ENCODE data around the gene ACOD1.
"Not testable (repeated sequence)": the region's sequence is repeated elsewhere in the genome, so short reads cannot be mapped to it uniquely, and the experiment has no call there.

ACOD1 gene

DNA sequence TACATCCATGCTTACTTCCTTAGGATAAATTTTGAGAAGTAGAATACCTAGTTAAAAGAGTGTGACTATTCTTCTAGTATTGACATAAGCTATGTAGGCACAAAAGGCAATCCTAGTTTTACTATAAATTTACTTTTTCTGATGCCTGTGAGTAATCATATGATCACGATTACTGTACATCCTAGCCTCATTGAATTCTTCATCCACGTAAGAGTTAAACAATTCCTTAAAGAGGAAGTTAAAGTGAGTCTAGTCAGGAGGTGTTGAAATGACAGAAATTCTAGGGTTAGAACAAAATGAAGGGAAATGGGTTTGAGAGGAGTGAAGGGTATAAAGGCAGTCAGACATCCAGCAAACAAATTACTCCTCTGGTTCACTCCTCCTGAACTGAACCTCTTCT is at the start of gene ACOD1:
TSS of gene ACOD1 (plus strand) at position 363 of the 400 bp plus-strand sequence. CDS start 48 bp downstream, outside the sequence.
- H3K27ac Mint-ChIP-seq, result no peak within 1 kb of the TSS
- no peaks in the 10 kb centered on the region for H3K4me1 Mint-ChIP-seq
- ATAC-seq (no peak), DNase-seq (ENCODE audit: low spot score in 2 of 2) (no peak)
- H3K4me3 Mint-ChIP-seq, result no peak within 1 kb of the TSS
- peaks cover 3% of the 10 kb centered on the region for H3K9me3 Mint-ChIP-seq
- H3K36me3 Mint-ChIP-seq, result no peaks in the 10 kb centered on the region

DNA sequence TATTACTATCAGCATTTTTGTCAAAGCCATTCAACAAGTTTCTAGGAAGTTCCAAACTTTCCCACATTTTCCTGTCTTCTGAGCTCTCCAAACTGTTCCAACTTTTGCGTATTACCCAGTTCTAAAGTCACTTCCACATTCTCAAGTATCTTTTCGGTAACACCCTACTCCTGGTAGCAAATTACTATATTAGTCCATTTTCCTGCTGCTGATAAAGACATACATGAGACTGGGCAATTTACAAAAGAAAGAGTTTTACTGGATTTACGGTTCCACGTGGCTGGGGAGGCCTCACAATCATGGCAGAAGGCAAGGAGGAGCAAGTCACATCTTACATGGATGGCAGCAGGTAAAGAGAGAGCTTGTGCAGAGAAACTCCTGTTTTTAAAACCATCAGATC is 49.2 kb upstream of the ACOD1 start:
- H3K9me3 Mint-ChIP-seq; H3K36me3 Mint-ChIP-seq; H3K4me1 Mint-ChIP-seq; ATAC-seq; H3K27ac Mint-ChIP-seq; H3K4me3 Mint-ChIP-seq; DNase-seq (ENCODE audit: low spot score in 2 of 2): not testable (repeated sequence)

DNA sequence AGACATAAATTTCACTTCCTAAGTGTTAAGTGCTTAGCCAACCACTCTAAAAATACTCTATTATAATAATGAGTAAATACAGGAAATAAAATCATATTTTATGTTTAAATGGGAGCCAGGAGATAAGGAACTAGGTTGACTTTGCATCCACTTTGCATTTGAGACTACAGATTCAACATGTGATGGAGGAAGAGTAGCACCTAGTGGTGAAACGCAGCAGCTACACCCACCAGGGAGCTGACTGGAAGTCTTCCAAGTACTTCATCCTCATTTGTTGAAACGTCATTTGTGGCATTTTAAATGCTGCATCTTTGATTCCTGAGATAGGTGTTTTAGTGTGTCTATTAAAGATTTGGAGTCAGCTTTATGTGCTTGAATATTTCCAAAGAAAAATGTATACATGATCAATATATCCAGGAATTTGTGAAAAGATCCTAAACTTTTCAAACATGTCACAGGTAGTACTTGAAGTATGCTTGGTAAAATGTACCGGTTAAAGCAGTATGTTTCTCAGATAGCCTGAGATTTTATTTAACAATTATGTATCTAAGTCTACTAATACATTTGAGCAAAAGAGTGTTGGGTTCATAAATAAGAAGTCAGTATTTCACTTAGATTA is 44.7 kb upstream of the ACOD1 start:
- no peaks in the 10 kb centered on the region for H3K4me1 Mint-ChIP-seq
- no peaks in the 10 kb centered on the region for H3K36me3 Mint-ChIP-seq
- DNase-seq (ENCODE audit: low spot score in 2 of 2), result peak; percentile 40 to 64
- H3K27ac Mint-ChIP-seq, result no peak overlapping the region
- H3K4me3 Mint-ChIP-seq, result no peak overlapping the region
- peak; percentile 70 for ATAC-seq
- H3K9me3 Mint-ChIP-seq, result peaks cover 6% of the 10 kb centered on the region

DNA sequence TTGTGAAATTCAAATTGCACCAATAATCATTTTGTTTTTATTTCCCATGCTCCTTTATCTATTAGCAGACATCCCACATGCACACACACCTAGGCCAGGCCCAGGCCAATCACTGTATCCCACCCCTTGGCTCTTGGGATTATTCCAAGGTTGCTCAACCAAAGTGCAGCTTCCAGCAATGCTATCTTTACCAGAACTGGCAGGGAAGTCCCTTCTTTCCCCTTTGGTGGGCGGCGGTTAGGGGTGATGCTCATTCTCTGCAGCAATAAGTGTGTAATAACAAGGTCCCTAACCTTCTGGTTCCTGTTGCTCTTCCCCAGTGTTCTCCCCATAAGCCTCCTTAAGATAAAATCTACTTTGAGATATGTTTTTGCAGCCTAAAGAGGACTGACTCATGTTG is 43.8 kb upstream of the ACOD1 start:
- no peaks in the 10 kb centered on the region for H3K4me1 Mint-ChIP-seq
- no peak overlapping the region for H3K27ac Mint-ChIP-seq
- H3K4me3 Mint-ChIP-seq, result no peak overlapping the region
- H3K9me3 Mint-ChIP-seq, result no peaks in the 10 kb centered on the region
- no peaks in the 10 kb centered on the region for H3K36me3 Mint-ChIP-seq
- ATAC-seq, result no peak
- no peak for DNase-seq (ENCODE audit: low spot score in 2 of 2)

DNA sequence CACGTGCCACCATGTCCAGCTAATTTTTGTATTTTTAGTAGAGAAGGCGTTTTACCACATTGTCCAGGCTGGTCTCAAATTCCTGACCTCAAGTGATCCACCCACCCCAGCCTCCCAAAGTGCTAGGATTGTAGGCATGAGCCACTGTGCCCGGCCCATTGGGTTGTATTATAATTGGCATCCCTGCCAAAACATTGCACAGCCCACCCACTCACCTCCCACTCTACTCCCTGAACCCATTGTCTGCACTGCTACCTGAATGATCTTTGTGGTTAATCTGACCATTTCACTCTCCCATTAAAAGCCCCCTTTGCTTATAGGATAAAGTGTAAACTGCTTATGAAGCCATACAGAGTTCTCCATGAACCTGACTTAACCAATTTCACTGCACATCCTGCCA is 35.8 kb upstream of the ACOD1 start:
- no peaks in the 10 kb centered on the region for H3K4me1 Mint-ChIP-seq
- H3K36me3 Mint-ChIP-seq, result no peaks in the 10 kb centered on the region
- H3K4me3 Mint-ChIP-seq, result no peak overlapping the region
- no peaks in the 10 kb centered on the region for H3K9me3 Mint-ChIP-seq
- DNase-seq (ENCODE audit: low spot score in 2 of 2) (no peak), ATAC-seq (no peak)
- no peak overlapping the region for H3K27ac Mint-ChIP-seq

DNA sequence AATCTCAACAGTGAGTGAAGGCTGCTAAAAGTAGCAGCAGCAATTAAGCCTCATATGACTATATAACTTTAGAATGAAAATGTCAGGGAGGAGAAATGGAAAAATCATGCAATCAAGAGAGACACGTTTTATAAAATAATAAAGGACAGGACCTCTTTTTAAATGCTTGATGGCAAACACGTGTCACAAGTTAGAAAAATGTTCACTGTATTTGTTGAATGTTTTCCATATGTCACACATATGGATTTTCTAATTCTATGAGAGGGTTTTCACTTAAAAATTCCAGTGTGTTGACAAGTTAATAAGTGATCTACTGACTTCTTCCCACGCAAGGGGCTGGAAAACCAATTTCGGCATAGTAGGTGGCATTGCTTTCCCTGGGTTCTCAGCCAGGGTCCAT is 34.4 kb upstream of the ACOD1 start:
- H3K36me3 Mint-ChIP-seq, result no peaks in the 10 kb centered on the region
- no peak for ATAC-seq
- H3K4me3 Mint-ChIP-seq, result no peak overlapping the region
- H3K27ac Mint-ChIP-seq, result no peak overlapping the region
- DNase-seq (ENCODE audit: low spot score in 2 of 2), result no peak
- H3K9me3 Mint-ChIP-seq, result no peaks in the 10 kb centered on the region
- no peaks in the 10 kb centered on the region for H3K4me1 Mint-ChIP-seq

DNA sequence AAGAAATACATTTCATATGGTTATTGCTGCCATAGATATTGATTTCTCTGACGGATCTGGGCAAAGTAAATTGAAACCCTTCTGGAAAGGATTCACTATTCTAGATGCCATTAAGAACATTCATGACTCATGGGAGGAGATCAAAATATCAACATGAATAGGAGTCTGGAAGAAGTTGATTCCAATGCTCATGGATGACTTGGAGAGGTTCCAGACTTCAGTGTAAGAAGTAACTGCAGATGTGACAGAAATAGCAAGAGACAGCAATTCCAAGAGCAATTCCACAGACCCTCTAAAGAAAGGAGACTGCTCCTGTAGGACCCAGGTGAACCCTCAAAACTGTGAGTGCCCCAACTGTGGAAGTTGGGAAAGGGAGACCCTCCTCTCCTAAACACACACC is 31.2 kb upstream of the ACOD1 start:
- Mint-ChIP-seq H3K4me3 (no peak overlapping the region), H3K27ac (no peak overlapping the region), H3K4me1 (no peaks in the 10 kb centered on the region), H3K36me3 (no peaks in the 10 kb centered on the region), H3K9me3 (peaks cover 3% of the 10 kb centered on the region)
- DNase-seq (ENCODE audit: low spot score in 2 of 2) (no peak), ATAC-seq (no peak)

DNA sequence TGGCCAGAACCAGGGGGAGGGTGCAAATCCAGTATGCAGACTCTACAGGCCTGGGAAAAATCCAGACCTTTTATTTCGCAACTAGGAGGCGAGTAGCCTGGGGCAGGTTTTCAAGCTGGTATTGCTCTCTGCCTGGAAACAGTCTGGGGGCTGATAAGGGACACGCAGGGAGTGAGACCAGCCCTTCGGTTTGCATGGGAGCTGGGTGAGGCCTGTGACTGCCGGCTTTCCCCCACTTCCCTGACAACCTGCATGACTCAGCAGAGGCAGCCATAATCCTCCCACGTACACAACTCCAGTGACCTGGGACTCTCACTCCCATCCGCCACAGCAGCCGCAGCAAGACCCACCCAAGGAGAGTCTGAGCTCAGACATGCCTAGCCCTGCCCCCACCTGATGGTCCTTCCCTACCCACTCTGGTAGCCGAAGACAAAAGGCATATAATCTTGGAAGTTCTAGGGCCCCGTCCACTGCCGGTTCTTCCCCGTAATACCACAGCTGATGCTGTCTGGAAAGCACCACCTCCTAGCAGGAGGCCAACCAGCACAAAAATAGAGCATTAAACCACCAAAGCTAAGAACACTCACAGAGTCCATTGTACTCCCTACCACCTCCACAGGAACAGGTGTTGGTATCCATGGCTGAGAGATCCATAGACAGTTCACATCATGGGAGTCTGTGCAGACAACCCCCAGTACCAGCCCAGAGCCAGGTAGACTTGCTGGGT is 30.4 kb upstream of the ACOD1 start:
- H3K4me3 Mint-ChIP-seq; H3K27ac Mint-ChIP-seq; DNase-seq (ENCODE audit: low spot score in 2 of 2); H3K9me3 Mint-ChIP-seq; H3K36me3 Mint-ChIP-seq; ATAC-seq; H3K4me1 Mint-ChIP-seq: not testable (repeated sequence)

DNA sequence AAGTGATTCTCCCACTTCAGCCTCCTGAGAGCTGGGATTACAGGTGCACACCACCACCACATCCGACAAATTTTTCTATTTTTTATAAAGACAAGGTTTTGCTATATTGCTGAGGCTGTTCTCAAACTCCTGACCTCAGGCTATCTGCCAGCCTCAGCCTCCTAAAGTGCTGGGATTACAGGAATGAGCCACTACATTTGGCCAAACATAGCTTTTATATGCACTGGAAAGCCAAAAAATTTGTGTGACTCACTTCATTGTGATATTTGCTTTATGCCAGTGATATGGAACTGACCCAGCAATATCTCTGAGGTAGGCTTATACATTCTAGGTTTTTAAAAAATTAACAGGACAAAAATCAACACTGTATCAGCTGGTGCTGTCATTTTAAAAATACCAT is 26.8 kb upstream of the ACOD1 start:
- peaks cover 3% of the 10 kb centered on the region for H3K9me3 Mint-ChIP-seq
- DNase-seq (ENCODE audit: low spot score in 2 of 2) (no peak), ATAC-seq (no peak)
- no peak overlapping the region for H3K27ac Mint-ChIP-seq
- H3K36me3 Mint-ChIP-seq, result no peaks in the 10 kb centered on the region
- H3K4me3 Mint-ChIP-seq, result no peak overlapping the region
- no peaks in the 10 kb centered on the region for H3K4me1 Mint-ChIP-seq

DNA sequence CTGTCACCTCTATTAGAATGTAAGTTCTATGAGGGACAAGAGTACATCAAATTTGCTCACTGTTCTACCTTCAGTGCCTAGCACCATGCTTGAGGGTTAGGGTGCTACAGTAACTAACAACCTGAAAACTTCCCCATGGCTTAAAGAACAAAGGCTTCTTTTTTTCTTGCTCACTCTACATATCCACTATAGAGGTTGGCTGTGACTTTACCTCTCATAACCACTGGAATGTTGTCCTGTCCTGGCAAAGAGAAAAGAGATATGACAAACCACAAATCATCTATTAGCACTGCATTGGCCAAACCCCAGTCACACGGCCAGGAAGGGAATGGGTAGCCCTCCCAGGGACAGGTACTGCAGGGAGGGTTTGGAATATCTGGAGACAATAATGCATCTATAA is 23.2 kb upstream of the ACOD1 start:
- Mint-ChIP-seq H3K9me3 (peaks cover 3% of the 10 kb centered on the region), H3K36me3 (no peaks in the 10 kb centered on the region), H3K27ac (no peak overlapping the region), H3K4me3 (no peak overlapping the region), H3K4me1 (peaks cover 5% of the 10 kb centered on the region)
- ATAC-seq (no peak), DNase-seq (ENCODE audit: low spot score in 2 of 2) (no peak)

DNA sequence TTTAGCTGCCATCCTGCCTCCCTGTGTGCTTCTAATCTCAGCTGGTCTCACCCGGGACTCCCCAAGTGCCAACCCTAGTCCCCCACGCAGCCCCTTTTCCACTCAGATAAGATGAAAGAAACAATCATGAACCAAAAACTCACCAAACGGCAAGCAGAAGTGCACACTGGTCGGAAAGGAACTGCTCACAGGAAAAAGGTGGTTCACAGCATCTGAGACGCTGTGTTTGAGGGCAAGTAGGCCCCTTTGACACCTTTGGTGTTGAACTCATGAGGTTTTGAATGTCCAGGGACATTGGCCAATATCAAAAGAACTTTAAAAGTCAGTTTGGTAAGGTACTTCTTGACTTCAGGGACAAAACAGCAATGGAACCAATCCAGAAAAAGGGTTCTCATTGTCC is 20.4 kb upstream of the ACOD1 start:
- ATAC-seq (no peak), DNase-seq (ENCODE audit: low spot score in 2 of 2) (no peak)
- Mint-ChIP-seq H3K4me3 (no peak overlapping the region), H3K4me1 (peaks cover 5% of the 10 kb centered on the region), H3K27ac (no peak overlapping the region), H3K36me3 (no peaks in the 10 kb centered on the region), H3K9me3 (no peaks in the 10 kb centered on the region)

DNA sequence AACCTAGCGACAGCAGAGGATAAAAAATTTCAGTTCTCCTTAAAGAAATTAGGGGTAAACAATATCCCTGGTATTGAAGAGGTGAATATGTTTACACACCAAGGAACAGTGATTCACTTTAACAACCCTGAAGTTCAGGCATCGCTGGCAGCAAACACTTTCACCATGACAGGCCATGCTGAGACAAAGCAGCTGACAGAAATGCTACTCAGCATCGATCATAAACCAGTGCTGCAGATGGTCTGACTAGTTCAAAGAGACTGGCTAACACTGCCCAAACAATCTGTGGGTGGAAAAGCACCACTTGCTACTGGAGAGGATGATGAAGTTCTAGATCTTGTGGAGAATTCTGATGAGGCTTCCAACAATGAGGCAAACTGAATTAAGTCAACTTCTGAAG is 19.9 kb upstream of the ACOD1 start:
- H3K9me3 Mint-ChIP-seq, result no peaks in the 10 kb centered on the region
- no peaks in the 10 kb centered on the region for H3K36me3 Mint-ChIP-seq
- no peak overlapping the region for H3K4me3 Mint-ChIP-seq
- ATAC-seq, result peak; percentile 66
- no peak overlapping the region for H3K27ac Mint-ChIP-seq
- H3K4me1 Mint-ChIP-seq, result peaks cover 5% of the 10 kb centered on the region
- no peak for DNase-seq (ENCODE audit: low spot score in 2 of 2)

DNA sequence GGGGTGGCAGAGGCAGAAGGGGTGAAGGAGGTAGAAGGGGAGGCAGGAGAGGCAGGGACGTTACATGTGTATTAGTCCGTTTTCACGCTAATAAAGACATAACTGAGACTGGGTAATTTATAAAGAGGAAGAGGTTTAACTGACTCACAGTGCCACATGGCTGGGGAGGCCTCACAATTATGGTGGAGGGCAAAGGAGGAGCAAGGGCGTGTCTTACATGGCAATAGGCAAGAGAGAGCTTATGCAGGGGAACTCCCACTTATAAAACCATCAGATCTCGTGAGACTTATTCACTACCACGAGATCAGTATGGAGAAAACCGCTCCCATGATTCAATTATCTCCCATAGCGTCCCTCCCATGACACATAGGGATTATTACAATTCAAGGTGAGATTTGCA is 19.0 kb upstream of the ACOD1 start:
- peaks cover 5% of the 10 kb centered on the region for H3K4me1 Mint-ChIP-seq
- H3K27ac Mint-ChIP-seq, result no peak overlapping the region
- H3K4me3 Mint-ChIP-seq, result no peak overlapping the region
- no peak for ATAC-seq
- no peaks in the 10 kb centered on the region for H3K9me3 Mint-ChIP-seq
- no peaks in the 10 kb centered on the region for H3K36me3 Mint-ChIP-seq
- DNase-seq (ENCODE audit: low spot score in 2 of 2), result no peak

DNA sequence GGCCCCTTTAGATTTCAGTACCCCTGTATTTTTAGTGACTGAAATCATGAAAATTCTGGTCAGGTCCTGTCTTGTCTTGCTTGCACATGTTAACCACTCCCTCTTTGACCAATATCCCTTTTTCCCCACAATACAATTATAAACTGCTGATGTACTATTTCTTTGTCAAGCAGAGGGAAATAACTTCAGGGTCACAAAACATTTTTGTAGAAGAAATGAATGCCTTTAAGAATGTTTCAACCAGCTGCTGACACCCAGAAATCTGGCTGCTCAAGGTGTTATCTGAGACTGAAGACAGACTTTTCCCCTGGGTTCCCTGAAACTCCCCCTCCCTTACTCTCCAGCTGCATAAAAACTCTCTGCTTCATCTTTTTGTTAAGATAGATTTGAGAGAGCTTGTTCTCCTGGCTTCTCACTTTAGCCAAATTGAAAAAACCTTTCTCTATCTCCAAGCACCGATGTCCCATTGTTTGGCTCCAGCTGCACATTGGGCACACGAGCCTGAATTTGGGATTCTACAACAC is 18.4 kb upstream of the ACOD1 start:
- Mint-ChIP-seq H3K4me3 (no peak overlapping the region), H3K27ac (no peak overlapping the region), H3K4me1 (peaks cover 5% of the 10 kb centered on the region), H3K36me3 (no peaks in the 10 kb centered on the region), H3K9me3 (no peaks in the 10 kb centered on the region)
- DNase-seq (ENCODE audit: low spot score in 2 of 2) (no peak), ATAC-seq (no peak)

DNA sequence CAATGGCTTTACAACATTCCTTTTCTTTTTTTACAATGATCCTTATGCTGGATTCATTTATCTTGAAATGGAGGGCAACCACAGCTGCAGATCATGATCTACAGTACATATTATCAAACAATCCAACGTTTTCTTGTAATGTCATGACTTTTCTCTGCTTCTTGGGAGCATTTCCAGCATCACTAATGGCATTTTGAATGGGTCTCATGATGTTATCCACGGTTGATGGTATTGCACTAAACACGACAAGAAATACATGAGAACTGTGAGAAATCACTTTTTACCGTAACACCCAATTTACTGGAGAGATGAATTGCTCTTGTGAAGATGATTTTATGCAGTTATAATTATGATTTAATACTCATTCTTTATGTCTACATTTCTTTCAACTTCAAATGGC is 16.2 kb upstream of the ACOD1 start:
- no peak overlapping the region for H3K4me3 Mint-ChIP-seq
- H3K9me3 Mint-ChIP-seq, result no peaks in the 10 kb centered on the region
- peaks cover 5% of the 10 kb centered on the region for H3K4me1 Mint-ChIP-seq
- H3K36me3 Mint-ChIP-seq, result no peaks in the 10 kb centered on the region
- no peak overlapping the region for H3K27ac Mint-ChIP-seq
- ATAC-seq (no peak), DNase-seq (ENCODE audit: low spot score in 2 of 2) (no peak)

DNA sequence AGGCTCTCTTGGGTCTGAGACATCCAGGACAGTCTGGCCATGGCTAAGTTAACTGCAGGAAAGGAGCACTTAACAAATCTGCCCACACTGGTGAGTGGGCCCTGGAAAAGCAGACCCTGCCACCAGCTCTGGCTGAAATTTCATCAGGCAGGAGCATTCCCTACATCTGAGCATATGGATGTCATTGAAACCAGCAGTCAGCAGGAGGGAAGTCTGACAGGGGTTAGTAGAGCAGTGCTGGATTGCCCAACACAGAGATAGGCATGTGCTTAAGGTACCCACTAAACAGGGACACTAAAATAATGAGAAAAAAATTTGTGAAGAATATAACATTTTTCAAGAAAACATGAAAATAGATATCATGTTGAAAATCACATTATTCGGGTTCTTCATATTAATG is 13.6 kb upstream of the ACOD1 start:
- Mint-ChIP-seq H3K9me3 (no peaks in the 10 kb centered on the region), H3K4me1 (no peaks in the 10 kb centered on the region), H3K4me3 (no peak overlapping the region), H3K27ac (no peak overlapping the region), H3K36me3 (no peaks in the 10 kb centered on the region)
- no peak for DNase-seq (ENCODE audit: low spot score in 2 of 2)
- no peak for ATAC-seq

Measured in stimulated activated effector memory CD8-positive, alpha-beta T cell treated with anti-CD3 and anti-CD28 coated beads, Interleukin-12 subunit alpha, Interleukin-12 subunit beta, amount 100 ng/mL, for 72 hours (primary cell).